Omental fat pad (tissue), 4 donors: ENCODE measurements around the gene DOCK6. TPM values are rescaled to one million over a fixed set of nuclear protein-coding genes. Genes with fewer than 3 reads are reported as not detected.

Experiments
- ATAC-seq: fragments of 150-250 bp; one replicate; pipeline ENCODE4 v1.9.1; 2016; ENCODE audit warnings: mild to moderate bottlenecking, moderate library complexity; ENCODE audit not compliant: low FRiP score
- DNase-seq: peaks from one replicate; pipeline ENCODE4 v3.0.0-alpha.2; 2019; ENCODE audit warnings: low spot score
- CTCF ChIP-seq, 3 donors: fragments of 450-650 bp; IDR thresholded peaks; one replicate each; pipeline ENCODE4 v1.5.1; 2016 to 2017; ENCODE audit warnings: antibody characterized with exemption in 3 of 3, mild to moderate bottlenecking in 3 of 3, moderate library complexity in 2 of 3
- total RNA-seq, 4 donors: library from RNA; depleted of rRNA; stranded (reverse); fragments of >200 nt; gene quantifications; one replicate each; pipeline ENCODE4 v1.1.0, GENCODE V29; 2016

The DOCK6 gene
- total RNA-seq, 4 donors from 2014 or later = 17.1 to 109 (median 41.4) TPM

GRCh38 chr19:11274533-11275086, 12.3 kb upstream of the DOCK6 start:
- TF ChIP-seq CTCF (IDR thresholded peaks at IDR 0.05) = no peak
- no peak for ATAC-seq
- DNase-seq = no peak

GRCh38 chr19:11273989-11274388, 11.7 kb upstream of the DOCK6 start:
- TF ChIP-seq CTCF (IDR thresholded peaks at IDR 0.05) = no peak
- DNase-seq = no peak
- ATAC-seq = no peak

- ATAC-seq (no peak), DNase-seq (no peak)
- TF ChIP-seq CTCF (IDR thresholded peaks at IDR 0.05) = no peak
Measured at GRCh38 chr19:11273296-11273695, 11.0 kb upstream of the DOCK6 start.

GRCh38 chr19:11269408-11269807, 7.1 kb upstream of the DOCK6 start:
- no peak for DNase-seq
- no peak for TF ChIP-seq CTCF (IDR thresholded peaks at IDR 0.05)
- no peak for ATAC-seq

- no peak for ATAC-seq
- no peak for DNase-seq
- TF ChIP-seq CTCF (IDR thresholded peaks at IDR 0.05) = no peak
Measured at GRCh38 chr19:11268783-11269267, 6.5 kb upstream of the DOCK6 start.

- DNase-seq (no peak), ATAC-seq (no peak)
- no peak for TF ChIP-seq CTCF (IDR thresholded peaks at IDR 0.05)
Measured at GRCh38 chr19:11267316-11268085, 5.2 kb upstream of the DOCK6 start.

- DNase-seq (no peak), ATAC-seq (no peak)
- TF ChIP-seq CTCF (IDR thresholded peaks at IDR 0.05) = no peak
Measured at GRCh38 chr19:11265785-11266236, 3.5 kb upstream of the DOCK6 start.
